ENCODE measurements around the gene NXN. TPM values are rescaled to one million over a fixed set of nuclear protein-coding genes. Genes with fewer than 3 reads are reported as not detected.
"Not testable (repeated sequence)": the region's sequence is repeated elsewhere in the genome, so short reads cannot be mapped to it uniquely, and the experiment has no call there.

Gene NXN
- total and polyA plus RNA-seq, 9 donors, result 5.5 to 34.8 (median 28.4) TPM

DNA sequence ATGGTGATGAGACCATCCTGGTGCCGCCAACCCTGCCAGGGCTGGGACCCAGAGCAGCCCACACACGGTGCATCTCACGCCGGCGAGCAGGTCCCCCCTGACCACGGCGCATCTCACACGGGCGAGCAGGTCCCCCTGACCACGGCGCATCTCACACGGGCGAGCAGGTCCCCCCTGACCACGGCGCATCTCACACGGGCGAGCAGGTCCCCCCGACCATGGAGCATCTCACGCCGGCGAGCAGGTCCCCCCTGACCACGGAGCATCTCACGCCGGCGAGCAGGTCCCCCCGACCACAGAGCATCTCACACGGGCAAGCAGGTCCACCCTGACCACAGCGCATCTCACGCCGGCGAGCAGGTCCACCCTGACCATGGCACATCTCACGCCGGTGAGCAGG, 138.3 kb downstream of the NXN start:
- H3K4me1 ChIP-seq (ENCODE audit: insufficient read depth), result no peaks in the 10 kb centered on the region
- H3K27me3 ChIP-seq, result no peaks in the 10 kb centered on the region
- intact Hi-C loops (cut with DNase I), result no loop called here
- no peak overlapping the region for H3K27ac ChIP-seq
- H3K4me3 ChIP-seq, result no peak overlapping the region
- 79 to 82% (median 79%) methylated on average over 33 of the region's 33 CpGs for WGBS, 3 donors
- H3K36me3 ChIP-seq, result no peaks in the 10 kb centered on the region
- no peak for DNase-seq
- TF ChIP-seq EP300 (IDR thresholded peaks at IDR 0.05) (no peak), POLR2A (IDR thresholded peaks at IDR 0.05) (no peak)
- TF ChIP-seq, protein P1, sequence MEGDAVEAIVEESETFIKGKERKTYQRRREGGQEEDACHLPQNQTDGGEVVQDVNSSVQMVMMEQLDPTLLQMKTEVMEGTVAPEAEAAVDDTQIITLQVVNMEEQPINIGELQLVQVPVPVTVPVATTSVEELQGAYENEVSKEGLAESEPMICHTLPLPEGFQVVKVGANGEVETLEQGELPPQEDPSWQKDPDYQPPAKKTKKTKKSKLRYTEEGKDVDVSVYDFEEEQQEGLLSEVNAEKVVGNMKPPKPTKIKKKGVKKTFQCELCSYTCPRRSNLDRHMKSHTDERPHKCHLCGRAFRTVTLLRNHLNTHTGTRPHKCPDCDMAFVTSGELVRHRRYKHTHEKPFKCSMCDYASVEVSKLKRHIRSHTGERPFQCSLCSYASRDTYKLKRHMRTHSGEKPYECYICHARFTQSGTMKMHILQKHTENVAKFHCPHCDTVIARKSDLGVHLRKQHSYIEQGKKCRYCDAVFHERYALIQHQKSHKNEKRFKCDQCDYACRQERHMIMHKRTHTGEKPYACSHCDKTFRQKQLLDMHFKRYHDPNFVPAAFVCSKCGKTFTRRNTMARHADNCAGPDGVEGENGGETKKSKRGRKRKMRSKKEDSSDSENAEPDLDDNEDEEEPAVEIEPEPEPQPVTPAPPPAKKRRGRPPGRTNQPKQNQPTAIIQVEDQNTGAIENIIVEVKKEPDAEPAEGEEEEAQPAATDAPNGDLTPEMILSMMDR (IDR thresholded peaks at IDR 0.05), result no peak
- H3K9me3 ChIP-seq, result no peaks in the 10 kb centered on the region

GRCh38 chr17:838486-838885, 141.1 kb downstream of the NXN start:
- 81 to 89% (median 82%) methylated on average over 11 of the region's 11 CpGs for WGBS, 3 donors
- no peaks in the 10 kb centered on the region for H3K36me3 ChIP-seq
- no peak overlapping the region for H3K4me3 ChIP-seq
- H3K4me1 ChIP-seq (ENCODE audit: insufficient read depth), result peaks cover 3% of the 10 kb centered on the region
- no peaks in the 10 kb centered on the region for H3K9me3 ChIP-seq
- TF ChIP-seq, protein P1 (IDR thresholded peaks at IDR 0.05), result no peak
- TF ChIP-seq POLR2A (IDR thresholded peaks at IDR 0.05), result no peak
- no peak for TF ChIP-seq EP300 (IDR thresholded peaks at IDR 0.05)
- H3K27ac ChIP-seq, result no peak overlapping the region
- intact Hi-C loops (cut with DNase I), result no loop called here
- no peaks in the 10 kb centered on the region for H3K27me3 ChIP-seq
- no peak for DNase-seq

- TF ChIP-seq, protein P1 (IDR thresholded peaks at IDR 0.05), result no peak
- no peak for TF ChIP-seq EP300 (IDR thresholded peaks at IDR 0.05)
- no peak for TF ChIP-seq POLR2A (IDR thresholded peaks at IDR 0.05)
- no peak for DNase-seq
- Histone ChIP-seq H3K27me3 (no peaks in the 10 kb centered on the region), H3K4me1 (ENCODE audit: insufficient read depth) (peaks cover 3% of the 10 kb centered on the region), H3K9me3 (no peaks in the 10 kb centered on the region), H3K36me3 (no peaks in the 10 kb centered on the region), H3K27ac (no peak overlapping the region), H3K4me3 (no peak overlapping the region)
- 32 to 54% (median 40%) methylated on average over 9 of the region's 9 CpGs for WGBS, 3 donors
- intact Hi-C loops (cut with DNase I), result no loop called here
Measured at GRCh38 chr17:836151-836550, 143.4 kb downstream of the NXN start.

DNA sequence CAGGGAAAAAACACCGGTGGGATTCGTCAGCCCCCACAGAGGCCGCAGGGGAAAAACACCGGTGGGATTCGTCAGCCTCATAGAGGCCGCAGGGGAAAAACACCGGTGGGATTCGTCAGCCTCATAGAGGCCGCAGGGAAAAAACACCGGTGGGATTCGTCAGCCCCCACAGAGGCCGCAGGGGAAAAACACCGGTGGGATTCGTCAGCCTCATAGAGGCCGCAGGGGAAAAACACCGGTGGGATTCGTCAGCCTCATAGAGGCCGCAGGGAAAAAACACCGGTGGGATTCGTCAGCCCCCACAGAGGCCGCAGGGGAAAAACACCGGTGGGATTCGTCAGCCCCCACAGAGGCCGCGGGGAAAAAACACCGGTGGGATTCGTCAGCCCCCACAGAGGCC, 143.9 kb downstream of the NXN start:
- H3K4me3 ChIP-seq; H3K27ac ChIP-seq; DNase-seq; H3K27me3 ChIP-seq; H3K9me3 ChIP-seq; H3K36me3 ChIP-seq; H3K4me1 ChIP-seq (ENCODE audit: insufficient read depth); intact Hi-C loops (cut with DNase I): not testable (repeated sequence)
- 40 to 67% (median 64%) methylated on average over 8 to 16 of the region's 27 CpGs for WGBS, 3 donors

- H3K27ac ChIP-seq, result no peak overlapping the region
- no peaks in the 10 kb centered on the region for H3K27me3 ChIP-seq
- DNase-seq, result peak in 1 of 5 donors; percentile 34
- 7 to 18% (median 10%) methylated on average over 9 of the region's 9 CpGs for WGBS, 3 donors
- H3K4me1 ChIP-seq (ENCODE audit: insufficient read depth), result peaks cover 3% of the 10 kb centered on the region
- H3K9me3 ChIP-seq, result no peaks in the 10 kb centered on the region
- H3K36me3 ChIP-seq, result no peaks in the 10 kb centered on the region
- TF ChIP-seq, protein P1 (IDR thresholded peaks at IDR 0.05), result no peak
- TF ChIP-seq POLR2A (IDR thresholded peaks at IDR 0.05), result no peak
- no peak for TF ChIP-seq EP300 (IDR thresholded peaks at IDR 0.05)
- H3K4me3 ChIP-seq, result no peak overlapping the region
- intact Hi-C loops (cut with DNase I), result no loop called here
Measured at GRCh38 chr17:835263-835662, 144.3 kb downstream of the NXN start.

All from ovary (tissue), 9 donors.